Nucleus accumbens (tissue), 56 donors: ENCODE measurements around the gene CNPY3.
A peak's percentile ranks its signal among the peaks of the same experiment; 100 is the strongest.
"Not testable (repeated sequence)": the region's sequence is repeated elsewhere in the genome, so short reads cannot be mapped to it uniquely, and the experiment has no call there.

Experiments used
- DNase-seq, 56 donors: peaks; one replicate each; lab custom pipeline; 2025; lab: John Stamatoyannopoulos, UW

The CNPY3 gene

DNA sequence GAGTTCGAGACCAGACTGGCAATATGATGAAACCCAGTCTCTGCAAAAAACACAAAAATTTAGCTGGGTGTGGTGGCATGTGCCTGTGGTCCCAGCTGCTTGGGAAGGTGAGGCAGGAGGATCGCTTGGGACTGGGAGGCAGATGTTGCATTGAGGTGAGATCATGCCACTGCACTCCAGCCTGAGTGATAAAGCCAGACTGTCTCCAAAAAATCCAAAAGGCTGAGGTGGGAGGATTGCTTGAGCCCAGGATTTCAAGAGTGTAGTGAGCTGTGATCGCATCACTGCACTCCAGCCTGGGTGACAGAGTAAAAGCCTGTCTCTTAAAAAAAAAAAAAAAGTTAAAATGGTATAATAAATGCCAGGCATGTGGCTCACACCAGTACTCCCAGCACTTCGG, 14.7 kb upstream of the CNPY3 start:
- DNase-seq, result no peak

DNA sequence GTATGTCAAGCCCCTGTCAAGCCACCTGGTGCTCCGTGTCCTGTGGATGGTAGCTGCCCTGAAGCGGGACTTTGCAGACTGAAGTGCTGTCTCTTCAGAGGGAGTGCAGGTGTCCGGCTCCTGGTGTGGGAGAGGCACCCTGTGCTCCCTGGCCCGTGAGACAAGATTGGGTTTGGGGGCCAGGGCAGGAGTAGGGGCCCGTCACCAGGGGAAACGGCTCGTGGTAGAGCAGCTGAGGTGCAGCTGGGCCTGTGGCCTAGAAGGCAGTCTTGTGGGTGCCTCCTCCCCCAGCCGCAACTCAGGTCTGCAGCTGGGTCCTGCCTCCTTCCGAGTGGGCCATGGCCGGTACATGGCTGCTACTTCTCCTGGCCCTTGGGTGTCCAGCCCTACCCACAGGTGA, 13.5 kb upstream of the CNPY3 start, which contains the start of gene PTCRA:
Gene PTCRA (plus strand): TSS at position 322 of the 400 bp plus-strand sequence. CDS start 17 bp downstream, at position 339.
- no peak for DNase-seq

DNA sequence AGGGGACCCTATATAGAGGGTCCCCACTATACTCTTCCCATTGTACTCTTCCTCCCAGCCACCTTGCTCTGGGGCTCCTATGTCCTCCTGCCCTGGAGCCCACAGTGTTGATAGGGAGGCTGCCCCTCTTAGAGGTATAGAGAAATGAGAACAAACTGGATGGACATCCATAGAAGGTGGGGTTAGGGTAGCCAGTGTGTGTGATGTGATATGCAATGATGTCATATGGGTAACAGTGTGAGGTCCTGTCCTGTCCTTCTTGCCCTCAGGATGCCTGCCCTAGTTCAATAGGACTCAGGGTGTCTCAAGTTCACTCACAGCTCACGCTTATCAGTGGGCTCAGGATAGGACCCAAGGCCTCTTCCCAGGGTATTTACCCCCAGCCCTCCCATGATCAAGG, 13.0 kb upstream of the CNPY3 start:
- DNase-seq, result no peak

DNA sequence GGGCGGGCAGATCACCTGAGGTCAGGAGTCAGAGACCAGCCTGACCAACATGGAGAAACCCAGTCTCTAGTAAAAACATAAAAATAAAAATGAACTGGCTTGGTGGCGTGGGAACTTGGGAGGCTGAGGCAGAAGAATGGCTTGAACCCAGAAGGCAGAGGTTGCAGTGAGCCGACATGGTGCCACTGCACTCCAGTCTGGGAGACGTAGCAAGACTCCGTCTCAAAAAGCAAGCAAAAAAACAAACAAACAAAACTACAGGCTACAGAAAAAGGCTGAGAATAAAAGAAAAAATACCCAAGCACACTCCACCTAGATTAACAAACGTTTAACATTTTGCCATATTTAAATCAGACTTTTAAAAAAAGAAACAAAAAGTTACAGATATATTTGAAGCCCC, 7.5 kb upstream of the CNPY3 start:
- DNase-seq, result no peak

DNA sequence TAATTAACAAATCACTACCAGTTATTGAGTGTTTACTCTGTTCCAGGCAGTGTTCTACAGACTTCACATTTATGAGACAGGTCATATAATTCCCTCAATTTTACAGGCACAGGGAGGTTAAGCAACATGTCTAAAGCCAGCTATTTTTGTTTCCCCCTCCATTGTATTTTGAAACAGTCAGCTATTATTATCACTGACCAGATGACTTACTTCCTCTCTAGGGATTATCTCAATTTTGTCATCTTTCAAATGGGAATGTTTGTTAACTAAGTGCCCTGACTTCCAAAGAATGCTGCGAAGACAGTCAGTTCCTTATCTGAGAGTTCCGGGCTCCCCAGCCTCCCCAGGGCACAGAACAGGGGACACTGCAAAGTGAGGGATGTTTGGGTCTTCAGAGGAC, 5.6 kb upstream of the CNPY3 start:
- no peak for DNase-seq

GRCh38 chr6:42925248-42925857, 3.9 kb upstream of the CNPY3 start:
- no peak for DNase-seq

GRCh38 chr6:42929821-42930360, 611 bp downstream of the CNPY3 start:
- DNase-seq, result peak in 19 of 56 donors; percentile 18 to 72 (median 40)

GRCh38 chr6:42932412-42932811, 3.1 kb downstream of the CNPY3 start:
- no peak for DNase-seq

GRCh38 chr6:42933205-42933604, 3.9 kb downstream of the CNPY3 start:
- no peak for DNase-seq

DNA sequence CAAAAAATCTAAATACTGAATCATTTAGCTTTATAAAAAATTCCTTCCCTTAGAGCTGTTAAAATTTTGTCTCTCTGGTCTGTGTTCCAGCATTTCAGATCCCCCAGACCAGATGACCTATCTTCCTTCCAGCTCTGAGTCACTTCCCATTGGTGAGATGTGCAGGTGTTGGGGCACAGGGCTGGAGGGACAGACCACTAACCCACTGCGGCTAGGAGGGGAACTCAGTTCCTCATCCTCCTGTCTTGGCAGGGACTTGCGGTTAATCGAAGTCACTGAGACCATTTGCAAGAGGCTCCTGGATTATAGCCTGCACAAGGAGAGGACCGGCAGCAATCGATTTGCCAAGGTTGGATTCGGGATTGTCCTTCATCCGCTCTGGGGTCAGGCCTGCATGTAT, 6.0 kb downstream of the CNPY3 start:
- DNase-seq, result no peak

- no peak for DNase-seq
Observed at GRCh38 chr6:42936398-42936797, 7.1 kb downstream of the CNPY3 start.

DNA sequence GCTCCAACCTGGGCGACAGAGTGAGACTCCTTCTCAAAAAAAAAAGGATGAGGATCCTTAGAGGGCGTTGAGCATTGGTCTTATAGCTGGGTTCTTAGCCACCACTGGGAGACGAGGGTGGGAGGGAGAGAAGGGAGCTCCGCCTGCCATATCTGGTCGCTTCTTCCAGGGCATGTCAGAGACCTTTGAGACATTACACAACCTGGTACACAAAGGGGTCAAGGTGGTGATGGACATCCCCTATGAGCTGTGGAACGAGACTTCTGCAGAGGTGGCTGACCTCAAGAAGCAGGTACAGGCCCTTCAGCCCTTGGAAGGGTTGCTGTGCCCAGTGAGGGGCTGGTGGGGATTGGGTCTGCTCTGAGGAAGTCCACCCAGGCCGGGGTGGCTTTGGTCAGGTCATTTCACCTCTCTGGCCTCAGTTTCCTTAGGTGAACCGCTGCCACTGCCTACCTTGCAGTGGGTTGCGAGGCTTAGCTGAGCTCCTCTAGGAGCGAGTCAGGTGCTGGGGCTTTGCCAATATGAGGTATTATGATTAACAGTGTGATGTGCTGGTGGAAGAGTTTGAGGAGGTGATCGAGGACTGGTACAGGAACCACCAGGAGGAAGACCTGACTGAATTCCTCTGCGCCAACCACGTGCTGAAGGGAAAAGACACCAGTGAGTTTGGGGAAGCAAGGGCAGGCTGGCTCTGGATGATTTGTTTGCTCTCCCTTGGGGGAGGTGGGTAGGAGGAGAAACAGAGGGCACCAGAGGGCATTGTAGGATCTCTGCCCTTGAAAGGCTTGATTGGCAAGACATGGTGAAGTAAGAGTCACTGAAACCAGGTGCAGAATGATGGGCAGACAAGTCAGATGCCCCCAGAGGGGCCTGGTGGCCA, 8.5 kb downstream of the CNPY3 start:
- DNase-seq, result no peak

GRCh38 chr6:42938428-42938796, 9.1 kb downstream of the CNPY3 start:
- DNase-seq, result no peak

- DNase-seq, result no peak
Observed at GRCh38 chr6:42938987-42939809, 9.9 kb downstream of the CNPY3 start.

DNA sequence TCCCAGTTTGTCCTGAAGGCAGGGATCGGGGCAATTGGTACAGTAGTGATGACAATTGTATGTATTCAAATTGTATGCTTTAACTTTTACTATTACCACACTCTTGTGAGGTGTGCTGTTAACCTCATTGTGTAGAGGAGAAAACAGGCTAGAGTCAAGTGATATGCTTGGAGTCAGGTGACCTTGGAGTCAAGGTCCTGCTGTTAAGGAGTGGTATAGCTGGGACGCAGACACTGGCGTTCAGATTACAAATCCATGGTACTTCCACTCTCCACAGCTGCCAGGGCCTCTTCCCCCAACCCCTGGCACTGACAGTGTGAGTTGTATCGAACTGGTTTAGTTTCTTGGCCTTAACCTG, 10.5 kb downstream of the CNPY3 start:
- DNase-seq, result no peak

DNA sequence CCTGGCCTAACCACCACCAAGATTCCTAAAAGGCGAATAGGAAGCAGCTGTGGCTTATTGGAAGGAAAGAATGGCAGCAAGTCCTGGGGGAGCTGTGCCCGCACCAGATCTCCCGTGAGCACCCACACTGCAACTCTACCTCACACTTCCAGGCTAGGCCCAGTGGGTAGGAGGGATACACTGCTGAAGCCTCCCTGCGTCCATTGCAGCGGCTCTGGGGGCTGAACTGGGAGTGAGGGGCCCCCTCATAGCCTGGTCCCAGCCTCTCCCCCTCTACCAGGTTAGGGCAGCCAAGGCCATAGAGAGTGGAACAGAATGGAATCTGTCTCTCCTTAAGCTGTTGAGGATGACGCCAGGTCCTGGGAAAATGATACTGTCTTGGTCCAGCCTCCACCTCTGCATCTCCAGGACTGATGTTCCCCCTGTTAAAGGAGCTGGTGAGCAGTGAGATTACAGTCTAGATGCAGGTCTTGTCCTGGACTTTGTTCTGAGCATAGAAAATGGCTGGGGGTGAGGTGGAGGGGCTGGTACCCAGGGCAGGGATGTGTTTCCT, 11.3 kb downstream of the CNPY3 start:
- DNase-seq, result no peak

GRCh38 chr6:42941356-42941755, 12.1 kb downstream of the CNPY3 start:
- not testable (repeated sequence) for DNase-seq

DNA sequence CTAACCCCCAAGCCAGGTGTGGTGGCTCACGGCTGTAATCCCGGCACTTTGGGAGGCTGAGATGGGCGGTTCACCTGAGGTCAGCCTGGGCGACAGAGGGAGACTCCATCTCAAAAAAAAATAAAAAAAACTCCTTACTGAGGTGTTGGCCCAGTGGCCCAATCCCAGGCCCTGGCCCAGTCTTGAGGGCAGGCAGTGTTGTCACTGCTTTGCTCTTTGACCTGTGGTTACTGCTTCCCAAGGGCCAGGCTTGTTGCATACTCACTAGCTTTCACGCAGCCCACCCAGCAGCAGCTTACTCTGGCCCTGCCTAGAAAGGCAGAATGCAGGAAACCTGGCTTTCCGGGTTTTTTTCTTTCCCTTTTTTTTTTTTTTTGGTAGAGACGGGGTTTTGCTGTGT, 13.2 kb downstream of the CNPY3 start:
- DNase-seq, result no peak

- DNase-seq, result no peak
Observed at GRCh38 chr6:42947950-42948349, 18.7 kb downstream of the CNPY3 start.

GRCh38 chr6:42952389-42952788, 23.1 kb downstream of the CNPY3 start:
- no peak for DNase-seq

DNA sequence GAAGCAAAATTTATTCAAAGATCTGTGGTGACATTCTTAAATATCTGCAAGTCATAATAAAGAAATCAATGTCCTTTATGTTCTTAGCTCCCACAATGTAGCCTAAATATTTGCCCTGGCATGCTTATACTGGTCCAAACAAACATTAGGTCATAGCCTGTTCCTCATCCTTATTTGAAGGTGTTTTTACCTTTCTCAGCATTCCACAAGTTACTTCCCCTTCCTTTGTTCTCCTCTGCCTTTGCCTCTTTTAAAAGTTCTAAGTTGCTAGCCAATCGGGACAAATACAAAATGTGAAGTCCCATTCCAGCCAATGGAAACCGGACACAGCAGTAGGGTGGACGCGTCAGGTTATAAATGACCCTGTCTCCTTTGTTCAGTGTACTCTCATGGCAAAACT, 25.1 kb downstream of the CNPY3 start:
- not testable (repeated sequence) for DNase-seq
